ENCODE measurements around the gene SLC49A4.

SLC49A4 gene

DNA sequence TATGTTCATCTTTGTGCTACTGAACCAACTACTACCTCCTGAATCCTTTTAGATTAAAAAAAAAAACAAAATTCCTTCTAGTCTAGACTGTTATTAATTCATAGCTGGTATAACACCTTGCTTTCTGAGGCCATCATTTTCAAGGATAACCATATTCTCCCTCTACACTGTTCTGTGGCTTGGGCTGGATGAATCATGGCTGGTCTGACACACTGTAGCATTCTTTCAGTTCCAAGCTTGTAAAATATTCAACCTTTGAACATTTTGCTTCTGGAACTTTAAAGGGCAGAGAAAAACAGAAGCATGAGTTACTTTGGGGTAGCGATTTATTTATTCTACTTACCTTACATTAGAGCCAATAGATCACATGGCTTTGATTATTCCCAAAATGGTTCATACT lies 8.8 kb upstream of the SLC49A4 start:
- no peak for DNase-seq (ENCODE audit: low spot score)

DNA sequence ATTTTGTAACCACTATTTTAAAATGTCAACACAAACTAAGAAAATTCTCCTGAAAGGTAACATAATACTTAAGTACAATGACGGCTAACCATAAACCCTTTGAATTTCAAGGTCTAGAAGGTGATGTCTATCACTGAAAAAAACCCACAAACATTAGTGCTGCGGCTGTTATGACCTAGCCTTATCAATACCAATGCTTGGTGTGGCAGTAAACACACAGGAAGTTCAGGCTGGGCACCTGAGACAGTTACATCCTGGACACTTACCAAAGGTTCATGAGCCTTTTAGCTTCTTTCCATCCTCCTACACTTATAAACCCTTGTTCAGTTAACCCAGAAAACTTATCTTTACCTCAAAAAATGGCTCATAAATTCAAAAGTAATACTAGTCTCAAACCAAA lies 7.0 kb upstream of the SLC49A4 start:
- DNase-seq (ENCODE audit: low spot score): no peak

DNA sequence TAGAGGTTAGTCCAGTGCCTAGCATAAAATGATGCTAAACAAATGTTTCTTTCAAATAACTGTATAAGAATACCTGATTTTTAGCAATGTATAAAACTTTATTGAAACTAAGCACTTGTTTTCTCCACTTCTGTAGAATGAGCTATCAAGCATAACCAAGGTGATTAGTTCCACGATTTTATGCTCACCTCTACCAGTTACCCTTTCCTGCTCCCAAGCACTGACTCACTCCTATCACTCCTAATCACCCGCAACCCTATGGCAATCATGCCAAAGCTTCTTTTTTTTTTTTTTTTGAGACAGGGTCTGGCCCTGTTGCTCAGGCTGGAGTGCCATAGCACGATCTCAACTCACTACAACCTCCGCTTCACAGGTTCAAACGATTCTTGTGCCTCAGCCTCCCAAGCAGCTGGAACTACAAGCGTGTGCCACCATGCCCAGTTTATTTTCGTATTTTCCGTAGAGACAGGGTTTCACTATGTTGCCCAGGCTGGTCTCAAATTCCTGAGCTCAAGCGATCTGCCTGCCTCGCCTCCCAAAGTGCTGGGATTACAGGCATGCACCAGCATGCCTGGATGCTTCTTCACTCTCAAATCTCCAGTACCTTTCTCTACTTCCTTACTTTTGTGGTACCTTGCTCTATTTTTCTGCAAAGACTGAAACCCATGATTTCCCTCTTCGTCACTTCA lies 5.1 kb upstream of the SLC49A4 start:
- no peak for DNase-seq (ENCODE audit: low spot score)

DNA sequence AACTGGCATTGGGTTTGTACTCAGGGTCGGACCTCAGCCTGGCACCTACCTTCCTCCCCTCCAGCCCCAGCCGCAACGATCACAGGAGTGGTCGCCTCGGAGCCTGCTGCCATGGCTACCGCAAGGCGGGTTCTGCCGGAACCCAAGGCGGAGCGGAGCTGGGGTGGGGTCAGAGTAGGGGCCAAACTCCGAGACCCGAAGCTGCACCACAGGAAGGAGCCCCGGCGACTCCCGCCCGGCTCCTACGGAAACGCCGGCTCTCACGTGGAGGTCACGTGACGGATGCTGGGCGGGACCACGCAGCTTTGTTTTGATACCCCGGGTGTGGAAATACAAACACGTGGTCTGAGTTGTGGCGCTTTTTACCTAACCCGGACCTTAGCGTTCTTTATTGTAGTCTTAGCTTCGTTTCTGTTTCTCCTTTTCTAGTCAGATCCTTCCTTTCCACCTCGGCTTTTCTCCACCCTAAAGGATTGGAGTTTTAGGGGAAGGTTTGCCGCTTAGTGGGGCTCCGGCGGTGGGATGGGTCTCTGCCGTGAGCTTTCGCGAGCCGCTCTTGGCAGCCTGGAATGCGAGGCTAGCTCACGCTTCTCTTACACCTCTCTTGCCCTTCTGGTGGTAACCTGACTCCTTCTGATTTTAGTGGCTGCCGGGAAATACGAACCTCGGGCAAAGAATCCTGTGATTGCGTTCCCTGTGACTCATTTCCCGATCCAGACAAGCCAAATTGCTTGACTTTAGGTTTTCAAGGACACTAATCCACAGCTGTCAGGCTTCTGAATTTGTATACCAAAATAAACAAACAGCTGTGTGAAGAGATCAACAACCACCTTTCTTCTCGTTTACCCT lies 1.1 kb upstream of the SLC49A4 start, which contains the start of gene HSPBAP1:
Gene HSPBAP1 (minus strand): TSS at position 264 of the 849 bp plus-strand sequence. CDS start 151 bp downstream, at position 113.
- DNase-seq (ENCODE audit: low spot score): peak; percentile 86

DNA sequence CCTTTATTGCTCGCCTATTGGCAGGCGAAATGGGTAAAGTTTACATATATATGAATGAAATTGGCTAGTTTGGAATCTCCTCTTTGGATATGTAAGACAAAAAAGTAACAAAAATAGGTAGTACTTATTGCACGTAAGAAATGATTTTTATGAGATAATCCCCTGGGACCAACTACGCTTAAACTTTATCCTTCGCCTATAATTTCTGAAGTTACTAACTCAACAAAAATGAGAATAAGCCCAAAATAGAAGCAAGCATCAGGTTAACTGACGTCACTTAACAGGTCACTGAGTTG lies 438 bp upstream of the SLC49A4 start:
- DNase-seq (ENCODE audit: low spot score): no peak

DNA sequence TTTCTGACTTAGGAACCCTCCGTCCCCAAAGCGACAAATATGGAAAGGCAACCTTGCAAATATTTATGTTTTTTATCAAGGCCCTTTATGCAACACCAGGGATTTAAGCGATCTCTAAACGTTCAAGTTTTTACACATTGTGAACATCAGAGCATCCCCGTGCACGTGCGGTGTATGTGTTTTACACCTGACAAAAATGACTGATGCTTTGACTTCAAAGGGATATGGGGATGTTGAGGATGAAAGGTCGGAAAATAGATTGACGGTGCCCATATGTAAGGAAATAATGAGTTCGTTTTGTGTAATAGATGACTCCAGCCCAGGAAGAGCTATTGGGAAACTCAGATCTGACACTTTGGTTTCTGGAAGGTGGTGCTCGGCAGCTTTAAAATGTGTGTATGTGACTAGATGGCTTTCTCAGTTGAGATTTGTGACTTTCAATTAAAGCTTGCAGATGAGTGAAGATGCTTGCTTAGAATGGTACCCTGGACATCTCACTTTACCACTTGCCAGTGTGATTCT lies 866 bp downstream of the SLC49A4 start:
- DNase-seq (ENCODE audit: low spot score): no peak

DNA sequence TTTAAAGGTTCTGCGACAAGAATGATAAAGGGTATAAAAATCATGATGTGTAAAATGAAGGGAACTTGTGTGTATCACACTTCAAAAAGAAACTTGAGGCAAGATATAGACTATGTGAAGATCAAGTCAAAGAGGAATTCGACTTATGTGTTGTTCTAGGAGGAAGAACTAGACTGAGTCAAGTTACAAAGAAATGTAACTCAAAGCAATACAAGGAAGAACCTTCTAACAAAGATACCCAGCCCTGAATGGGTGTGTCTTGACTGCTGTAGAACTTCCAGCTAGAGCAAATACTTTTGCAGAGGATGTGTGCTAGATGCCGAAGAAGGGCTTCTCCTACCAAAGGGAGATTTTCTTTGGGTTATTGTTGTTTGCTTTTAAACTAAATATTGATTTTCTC lies 2.4 kb downstream of the SLC49A4 start:
- peak; percentile 33 for DNase-seq (ENCODE audit: low spot score)

DNA sequence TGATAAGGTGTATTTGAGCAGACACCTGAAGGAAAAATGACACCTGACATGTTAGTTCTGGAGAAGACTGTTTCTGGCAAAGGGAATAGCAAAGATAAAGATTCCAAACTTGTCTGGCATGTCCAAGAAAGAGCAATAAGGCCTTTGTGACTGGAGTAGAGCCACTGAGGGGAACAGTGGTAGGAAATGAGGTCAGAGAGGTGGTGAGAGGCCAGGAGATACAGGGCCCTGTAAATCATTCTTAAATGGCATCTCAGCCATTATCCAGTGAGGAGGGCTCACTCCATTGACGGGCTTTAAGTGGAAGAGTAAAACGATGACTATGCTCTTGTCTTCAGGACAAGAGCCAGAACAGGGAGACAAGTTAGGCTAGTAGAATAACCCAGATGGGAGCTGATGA lies 4.5 kb downstream of the SLC49A4 start:
- no peak for DNase-seq (ENCODE audit: low spot score)

DNA sequence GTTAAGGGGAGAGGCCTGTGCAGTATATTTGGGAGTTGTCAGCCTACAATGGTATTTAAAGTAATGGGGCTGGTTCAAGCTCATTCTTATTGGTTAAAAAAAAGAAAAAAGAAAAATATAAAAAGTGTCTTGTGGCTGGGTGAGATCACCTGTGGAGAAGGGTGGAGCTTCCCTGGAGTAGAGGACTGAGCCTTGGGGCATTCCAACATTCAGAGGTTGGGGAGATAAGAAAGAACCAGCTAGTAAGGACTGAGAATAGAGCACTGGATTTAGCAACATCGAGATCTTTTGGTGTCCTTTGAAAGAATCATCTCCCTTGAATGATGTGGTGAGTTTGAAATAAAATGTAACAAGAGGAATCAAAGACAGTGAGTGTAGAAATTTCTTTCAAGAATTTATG lies 5.2 kb downstream of the SLC49A4 start:
- DNase-seq (ENCODE audit: low spot score): no peak

DNA sequence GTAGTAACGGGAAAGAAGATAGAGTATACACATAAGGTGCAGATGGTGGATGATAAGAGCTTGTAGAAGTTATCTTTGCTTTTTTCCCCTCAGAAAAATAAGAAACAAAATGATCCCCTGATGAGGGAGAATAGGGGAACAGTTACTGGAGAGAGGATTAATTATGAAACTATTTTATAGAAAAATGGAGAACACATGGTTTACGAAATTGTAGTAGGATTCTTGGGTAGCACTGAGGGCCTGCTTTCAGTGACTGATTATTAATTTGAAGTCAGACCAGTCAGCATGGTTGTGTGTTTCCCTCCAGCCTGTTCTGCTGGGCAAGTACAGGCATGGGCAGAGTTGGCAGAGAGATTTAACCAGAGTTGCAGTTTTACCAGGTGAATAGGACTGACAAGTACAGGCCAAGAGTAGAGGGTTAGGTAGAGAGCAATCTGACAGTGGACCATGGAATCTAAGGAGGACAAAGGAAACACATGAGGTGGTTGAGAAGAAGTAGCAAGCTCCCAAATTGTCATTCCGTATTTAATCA lies 5.9 kb downstream of the SLC49A4 start:
- no peak for DNase-seq (ENCODE audit: low spot score)

DNA sequence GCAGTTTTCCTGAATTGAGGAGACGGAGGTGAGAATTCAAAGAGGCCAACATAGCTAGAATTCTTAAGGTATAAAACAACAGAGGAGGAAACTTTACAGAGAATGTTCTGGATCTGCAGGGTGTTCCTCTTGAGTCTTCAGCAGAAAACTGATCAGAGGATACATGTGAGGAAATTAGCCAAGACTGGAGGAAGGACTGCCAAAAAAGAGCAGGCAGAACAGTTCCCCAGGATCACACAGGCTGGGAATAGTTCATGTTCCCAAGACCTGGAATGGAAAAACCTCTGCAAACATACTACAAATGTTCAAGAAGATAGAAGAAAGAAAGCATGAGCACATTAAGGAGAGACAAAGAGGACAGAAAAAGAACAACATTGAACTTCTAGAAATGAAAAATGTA lies 7.5 kb downstream of the SLC49A4 start:
- no peak for DNase-seq (ENCODE audit: low spot score)

DNA sequence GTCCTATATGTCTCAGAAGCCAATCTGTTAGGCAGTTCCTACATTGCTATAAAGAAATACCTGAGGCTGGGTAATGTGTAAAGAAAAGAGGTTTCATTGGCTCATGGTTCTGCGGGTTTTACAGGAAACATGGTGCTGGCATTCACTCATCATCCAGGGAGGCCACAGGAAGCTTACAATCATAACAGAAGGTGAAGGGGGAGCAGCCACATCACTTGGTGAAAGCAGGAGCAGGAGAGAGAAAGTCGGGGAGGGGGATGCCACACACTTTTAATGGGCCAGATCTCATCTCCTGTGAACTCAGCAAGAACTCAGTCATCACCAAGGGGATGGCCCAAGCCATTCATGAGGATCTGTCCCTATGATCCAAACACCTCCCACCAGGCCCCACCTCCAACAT lies 9.1 kb downstream of the SLC49A4 start:
- no peak for DNase-seq (ENCODE audit: low spot score)

DNA sequence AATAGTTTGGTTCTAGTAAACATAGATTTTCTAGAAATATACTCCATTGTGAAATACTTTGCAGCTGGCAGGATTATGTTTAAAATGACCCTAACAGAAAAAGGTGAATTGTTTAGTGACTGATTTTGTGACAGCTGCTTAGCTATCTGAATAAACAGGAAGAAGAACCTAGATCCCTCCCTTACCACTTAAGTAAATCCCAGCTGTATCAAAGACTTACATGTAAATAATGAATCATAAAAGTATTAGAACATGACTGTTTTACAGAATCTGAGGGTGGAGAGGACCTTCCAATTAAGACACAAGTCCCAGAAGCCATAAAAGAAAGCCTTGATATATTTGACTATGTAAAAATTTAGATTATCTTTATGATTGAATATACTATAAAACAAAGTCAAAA lies 15.9 kb downstream of the SLC49A4 start:
- DNase-seq (ENCODE audit: low spot score): no peak

DNA sequence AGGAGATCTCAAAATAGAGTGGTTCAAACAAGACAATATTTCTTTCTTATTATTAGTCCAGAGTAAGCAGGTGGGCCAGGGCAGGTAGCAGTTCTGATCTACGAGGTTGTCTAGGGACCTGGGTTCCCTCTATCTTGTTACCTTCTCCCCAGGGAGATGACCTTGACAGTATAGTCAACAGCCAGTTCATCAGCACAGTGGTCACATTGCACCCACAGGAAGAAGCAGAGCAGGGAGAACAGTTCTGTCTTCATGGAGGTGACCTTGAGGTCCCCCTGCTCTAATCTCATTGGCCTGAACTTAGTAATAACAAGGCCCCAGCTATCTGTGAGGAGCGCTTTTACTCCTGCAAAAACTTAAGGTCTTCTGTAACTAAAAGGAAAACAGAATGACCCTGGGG lies 21.7 kb downstream of the SLC49A4 start:
- no peak for DNase-seq (ENCODE audit: low spot score)

DNA sequence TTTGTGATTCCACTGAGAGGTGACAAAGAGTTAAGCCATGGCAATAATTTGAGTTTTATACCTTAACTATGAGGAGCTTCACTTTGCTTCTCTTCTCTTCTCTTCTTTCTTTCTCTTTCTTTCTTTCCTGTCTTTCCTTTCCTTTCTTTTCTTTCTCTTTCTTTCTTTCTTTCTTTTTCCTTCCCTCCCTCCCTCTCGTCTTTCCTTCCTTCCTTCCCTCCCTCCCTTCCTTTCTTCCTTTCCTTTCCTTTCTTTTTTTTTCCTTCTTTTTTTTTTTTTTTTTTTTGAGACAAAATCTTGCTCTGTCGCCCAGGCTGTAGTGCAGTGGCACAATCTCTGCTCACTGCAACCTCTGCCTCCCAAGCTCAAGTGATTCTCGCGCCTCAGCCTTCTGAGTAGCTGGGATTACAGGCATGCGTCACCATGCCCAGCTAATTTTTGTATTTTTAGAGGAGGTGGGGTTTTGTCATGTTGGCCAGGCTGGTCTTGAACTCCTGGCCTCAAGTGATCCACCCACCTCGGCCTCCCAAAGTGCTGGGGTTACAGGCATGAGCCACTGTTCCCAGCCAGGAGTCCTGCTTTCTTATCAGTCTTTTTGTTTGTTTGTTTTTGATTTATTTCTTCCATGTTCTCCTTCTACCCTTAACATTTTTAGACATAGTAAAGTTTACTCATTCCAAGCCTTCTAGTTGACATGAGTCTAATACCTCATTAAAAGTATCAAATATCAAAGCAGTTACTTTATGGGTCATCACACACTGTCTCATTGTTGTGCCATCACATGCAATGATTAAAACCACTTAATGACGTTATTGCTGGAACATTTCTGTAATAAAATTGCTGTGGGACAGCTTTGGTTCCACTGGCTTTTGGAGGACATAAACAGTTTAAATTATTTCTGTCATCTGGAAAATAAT lies 29.9 kb downstream of the SLC49A4 start:
- no peak for DNase-seq (ENCODE audit: low spot score)

DNA sequence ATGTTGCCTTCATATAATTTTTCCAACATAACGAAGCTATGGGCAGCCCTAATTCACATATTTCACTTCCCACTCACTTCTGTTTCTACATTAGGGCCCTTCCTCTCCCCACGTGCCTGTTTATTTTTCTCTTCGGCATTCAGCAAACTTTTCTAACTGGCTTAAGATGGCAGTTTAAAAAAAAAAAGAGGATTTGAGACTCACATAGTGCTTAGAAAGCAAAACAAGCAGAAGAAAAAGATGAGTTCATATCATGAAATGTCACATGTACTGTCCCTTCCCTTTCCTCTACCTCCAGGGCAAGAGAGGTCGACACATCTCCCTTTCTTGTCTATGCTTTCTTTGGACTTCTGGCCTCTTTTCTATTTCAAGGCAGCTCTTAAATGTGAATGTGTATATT lies 30.6 kb downstream of the SLC49A4 start:
- no peak for DNase-seq (ENCODE audit: low spot score)

DNA sequence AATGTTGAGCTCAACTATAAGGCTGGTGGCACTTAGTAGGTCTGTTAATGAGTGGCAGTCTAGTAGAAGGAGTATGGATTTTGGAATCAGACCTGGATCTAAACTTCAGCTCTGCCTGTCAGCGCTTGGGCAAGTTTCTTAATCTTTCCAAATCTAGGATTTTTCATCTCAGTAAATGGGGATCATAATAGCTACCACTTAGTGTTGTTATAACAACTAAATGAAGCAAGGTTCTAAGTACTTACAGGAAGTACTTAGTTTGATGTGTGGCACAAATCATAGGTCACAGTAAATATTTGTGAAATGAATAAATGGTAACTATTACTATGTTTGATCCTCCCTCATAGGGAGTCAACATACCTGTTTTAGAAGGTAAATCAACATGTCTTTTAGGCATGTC lies 31.4 kb downstream of the SLC49A4 start:
- no peak for DNase-seq (ENCODE audit: low spot score)

DNA sequence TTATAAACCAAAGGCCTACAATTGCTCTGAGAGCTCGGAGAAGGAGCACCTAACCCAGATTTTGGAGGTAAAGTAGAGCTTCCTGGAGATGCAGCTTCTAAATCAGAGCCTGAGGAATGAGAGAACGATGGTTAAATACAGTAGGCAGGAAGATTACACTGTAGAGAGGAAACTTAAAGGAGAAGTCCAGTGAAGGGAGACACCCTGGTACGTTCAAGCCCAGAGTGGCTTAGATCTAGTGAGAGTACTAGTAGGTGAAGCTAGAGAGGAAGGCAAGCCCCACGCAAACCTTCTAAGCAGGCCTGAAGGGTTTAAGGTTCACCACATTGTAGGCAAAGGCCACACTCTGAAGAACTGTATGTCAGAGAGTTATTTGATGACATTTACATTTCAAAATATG lies 33.4 kb downstream of the SLC49A4 start:
- no peak for DNase-seq (ENCODE audit: low spot score)

DNA sequence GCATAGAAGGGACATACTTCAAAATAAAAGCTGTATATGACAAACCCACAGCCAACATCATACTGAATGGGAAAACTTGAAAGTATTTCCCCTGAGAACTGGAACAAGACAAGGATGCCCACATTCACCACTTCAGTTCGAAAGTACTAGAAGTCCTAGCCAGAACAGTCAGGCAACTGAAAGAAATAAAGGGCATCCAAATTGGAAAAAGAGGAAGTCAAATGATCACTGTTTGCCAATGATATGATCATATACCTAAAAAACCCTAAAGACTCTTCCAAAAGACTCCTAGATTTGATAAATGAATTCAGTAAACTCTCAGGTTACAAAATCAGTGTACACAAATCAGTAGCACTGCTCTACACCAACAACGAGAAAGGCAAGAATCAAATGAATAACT lies 40.7 kb downstream of the SLC49A4 start:
- DNase-seq (ENCODE audit: low spot score): no peak

DNA sequence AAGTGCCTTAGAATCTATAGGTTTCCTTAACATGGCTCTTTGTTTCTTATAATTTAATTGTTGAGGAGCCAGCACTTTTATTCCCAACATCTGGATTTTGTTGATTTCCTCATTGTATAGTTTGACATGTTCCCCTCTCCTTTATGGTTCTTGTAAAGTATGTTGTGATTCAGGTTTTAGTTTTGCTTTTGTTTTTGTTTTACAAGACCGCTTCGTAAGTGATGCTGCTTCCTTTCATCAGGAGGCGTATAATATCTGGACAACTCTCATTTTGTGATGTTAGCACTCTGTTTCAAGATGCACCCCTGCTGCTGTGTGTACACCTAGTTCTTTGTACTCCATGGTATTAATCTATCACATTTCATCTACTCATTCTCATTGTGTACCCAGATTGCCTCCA lies 48.7 kb downstream of the SLC49A4 start:
- DNase-seq (ENCODE audit: low spot score): no peak

DNA sequence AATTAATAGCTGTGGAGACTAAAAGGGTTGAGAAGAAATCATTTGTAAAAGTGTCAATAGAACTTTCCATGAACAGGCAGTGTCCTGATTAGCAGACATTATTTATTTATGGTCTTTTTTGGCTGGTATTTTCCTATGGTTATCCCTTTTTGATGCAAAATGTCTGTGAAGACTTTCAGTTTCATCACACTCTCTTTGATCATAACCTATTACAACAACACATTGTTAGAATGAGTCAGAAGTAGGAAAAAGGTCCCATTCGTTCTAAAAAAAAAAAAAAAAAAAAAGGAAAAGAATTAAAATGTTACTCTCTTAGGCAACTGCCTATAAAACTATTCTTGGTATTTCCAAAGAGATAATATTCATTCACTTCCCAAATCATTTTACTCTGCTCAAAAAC lies 62.1 kb downstream of the SLC49A4 start:
- DNase-seq (ENCODE audit: low spot score): no peak

DNA sequence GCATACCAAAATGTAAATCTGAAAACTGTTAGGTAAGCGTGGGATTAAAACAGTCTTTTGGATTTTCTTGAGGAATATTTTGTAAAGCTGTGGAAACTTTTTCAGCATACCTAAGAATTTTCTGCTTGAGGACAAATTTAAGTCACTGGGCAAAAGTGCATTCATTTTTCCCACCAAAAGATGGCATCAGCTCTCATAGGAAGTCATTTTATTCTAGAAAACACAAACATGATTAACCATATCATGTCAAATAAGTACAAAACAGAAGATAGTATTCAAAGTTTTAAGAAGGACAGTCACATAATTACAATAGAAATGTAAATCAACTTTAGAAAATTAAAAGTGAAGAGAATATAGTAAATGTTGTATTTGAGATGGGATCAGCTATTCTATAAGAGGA lies 63.5 kb downstream of the SLC49A4 start:
- DNase-seq (ENCODE audit: low spot score): no peak

All from CD4-positive, alpha-beta T cell treated with Interleukin-15 for 4 hours (primary cell).